Islet of Langerhans (tissue), 1 donor: ENCODE results near the gene OPHN1.

Experiments
- FAIRE-seq: peaks from one replicate; lab custom pipeline; 2011; peaks lifted over from hg19 to GRCh38; lab: Jason Lieb, UNC

The OPHN1 gene

DNA sequence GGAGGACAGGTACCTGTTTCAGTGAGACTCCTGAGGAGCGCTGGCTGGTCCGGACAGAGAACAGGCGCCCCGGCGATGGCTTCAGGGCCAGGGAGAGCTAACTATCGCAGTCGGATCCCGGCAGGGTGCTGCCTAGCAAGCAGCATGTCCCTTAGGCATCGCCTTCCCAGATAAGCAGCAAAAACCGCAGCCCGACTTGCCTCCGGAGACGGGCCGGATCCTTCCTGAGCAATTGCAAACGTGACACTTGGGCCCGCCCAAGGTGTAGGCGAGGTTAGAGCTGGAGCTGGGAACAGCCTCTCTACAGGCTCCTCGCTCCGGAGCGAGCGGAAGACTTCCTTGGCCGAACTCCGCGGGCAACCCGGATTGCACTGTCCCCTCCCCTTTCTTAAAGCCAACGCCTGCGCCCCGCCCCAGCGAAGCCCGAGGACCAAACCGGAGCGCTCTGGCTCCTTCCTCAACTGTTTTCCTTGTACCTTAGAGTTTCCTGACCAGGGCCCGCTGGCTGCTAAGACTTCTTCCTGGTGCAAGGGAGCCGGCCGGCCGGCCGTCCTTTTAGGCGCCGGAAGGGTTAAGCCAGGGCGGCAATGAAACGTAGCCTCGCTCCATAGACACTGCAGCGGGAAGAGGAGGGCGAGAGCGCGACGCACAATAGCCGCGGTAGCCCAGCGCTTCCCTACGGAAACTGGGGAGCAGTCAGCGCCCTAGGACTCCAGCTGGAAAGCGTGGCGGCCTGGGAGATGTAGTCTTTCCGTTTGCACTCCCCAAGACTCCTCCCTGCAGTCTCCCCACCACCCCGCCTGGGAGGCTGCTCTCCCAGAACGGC is at the start of gene OPHN1:
Gene OPHN1 (minus strand): TSS at position 341 of the 826 bp plus-strand sequence. CDS start 475 bp downstream, outside the sequence.
- no peak for FAIRE-seq

GRCh38 chrX:68480969-68481368 is 47.7 kb upstream of the OPHN1 start:
- FAIRE-seq: no peak

DNA sequence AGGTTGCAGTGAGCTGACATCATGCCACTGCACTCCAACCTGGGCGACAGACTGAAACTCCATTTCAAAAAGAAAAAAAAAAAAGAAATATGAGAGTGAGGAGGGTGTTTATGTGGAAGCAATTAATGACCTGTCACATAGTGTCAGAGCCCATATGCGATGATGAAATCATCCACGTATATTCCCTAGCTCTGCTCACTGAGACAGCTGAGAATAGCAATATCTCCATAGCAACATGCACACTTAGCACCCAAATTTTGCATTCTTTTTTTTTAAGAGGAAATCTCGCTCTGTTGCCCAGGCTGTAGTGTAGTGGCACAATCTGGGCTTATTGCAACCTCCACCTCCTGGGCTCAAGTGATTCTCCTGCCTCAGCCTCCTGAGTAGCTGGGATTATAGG is 31.5 kb upstream of the OPHN1 start:
- no peak for FAIRE-seq

GRCh38 chrX:68463880-68464279 is 30.6 kb upstream of the OPHN1 start:
- no peak for FAIRE-seq

- FAIRE-seq: peak; percentile 93
These were observed 29.4 kb upstream of the OPHN1 start for GRCh38 chrX:68462653-68463052.

- no peak for FAIRE-seq
These were observed 28.9 kb upstream of the OPHN1 start for GRCh38 chrX:68462197-68462596.

DNA sequence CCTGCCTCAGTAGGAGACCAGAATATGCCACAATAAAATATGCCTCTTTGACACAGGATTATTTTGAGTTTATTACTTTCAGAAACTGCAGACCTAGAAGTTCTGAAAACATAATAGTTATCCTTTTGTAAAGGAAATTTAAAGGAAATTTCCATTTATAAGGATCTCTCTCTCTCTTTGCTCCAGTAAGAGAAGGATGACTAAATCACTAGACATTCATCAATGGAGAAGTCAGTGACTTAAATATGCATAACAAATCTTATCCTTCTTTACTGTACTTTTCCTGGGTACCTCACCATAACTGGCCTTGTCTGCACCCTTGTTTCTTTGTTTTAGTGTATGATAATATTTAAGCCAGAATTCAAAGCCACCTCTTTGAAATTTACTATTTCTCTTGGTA is 28.3 kb upstream of the OPHN1 start:
- FAIRE-seq: no peak

DNA sequence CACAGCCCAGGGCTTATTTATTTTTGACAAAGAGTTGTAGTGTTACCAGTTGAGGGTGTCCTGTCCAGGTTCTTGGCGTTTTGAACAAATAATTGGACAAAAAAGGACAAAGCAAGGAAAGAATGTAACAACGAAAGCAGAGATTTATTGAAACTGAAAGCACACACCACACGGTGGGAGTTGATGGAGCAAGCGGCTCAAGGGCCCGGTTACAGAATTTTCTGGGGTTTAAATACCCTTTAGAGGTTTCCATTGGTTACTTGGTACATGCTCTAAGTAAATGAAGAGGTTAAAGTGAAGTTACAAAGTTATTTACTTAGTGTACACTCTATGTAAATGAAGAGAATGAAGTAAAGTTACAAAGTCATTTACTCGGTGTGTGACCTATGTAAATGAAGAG is 27.8 kb upstream of the OPHN1 start:
- FAIRE-seq: no peak

DNA sequence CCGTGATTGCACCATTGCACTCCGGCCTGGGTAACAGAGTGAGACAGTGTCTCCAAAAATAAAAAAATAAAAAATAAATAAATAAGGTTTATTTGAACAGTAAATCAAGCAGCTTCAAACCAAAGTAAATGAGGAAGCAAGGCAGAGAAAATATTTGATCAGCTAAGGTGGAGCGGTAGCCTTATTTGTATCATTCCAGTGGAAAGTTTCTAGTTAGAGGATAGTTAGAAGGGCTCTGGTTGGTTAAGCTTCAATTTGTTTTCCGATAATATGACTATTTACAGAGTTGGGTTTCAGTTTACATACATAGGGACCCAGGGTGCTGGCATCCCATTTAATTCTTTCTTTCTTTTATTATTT is 21.8 kb upstream of the OPHN1 start:
- FAIRE-seq: no peak

DNA sequence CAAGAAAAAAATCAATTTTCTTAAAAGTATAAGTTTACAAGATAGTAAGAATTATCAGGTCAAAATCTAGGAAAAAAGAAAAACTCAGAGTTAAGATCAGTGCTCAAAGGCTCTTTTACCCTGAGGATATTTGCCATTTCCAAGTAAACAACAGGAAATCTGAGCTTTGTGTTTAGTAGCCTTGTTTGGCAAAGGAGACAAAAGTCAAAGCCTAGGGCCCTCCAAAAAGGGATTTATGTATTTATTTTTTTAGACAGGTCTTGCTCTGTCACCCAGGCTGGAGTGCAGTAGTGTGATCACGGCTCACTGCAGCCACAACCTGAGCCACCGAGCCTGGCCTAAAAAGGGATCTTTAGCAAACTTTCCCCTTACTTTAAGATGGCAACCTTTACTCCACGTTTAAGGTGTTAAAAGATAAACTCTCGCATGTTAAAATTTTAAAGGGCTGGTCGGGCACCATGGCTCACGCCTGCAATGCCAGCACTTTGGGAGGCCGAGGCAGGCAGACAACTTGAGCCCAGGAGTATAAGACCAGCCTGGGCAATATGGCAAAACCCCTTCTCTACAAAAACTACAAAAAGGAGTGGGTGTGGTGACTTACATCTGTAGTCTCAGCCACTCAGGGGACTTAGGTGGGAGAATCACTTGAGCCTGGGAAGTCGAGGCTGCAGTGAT is 21.3 kb upstream of the OPHN1 start:
- FAIRE-seq: no peak

GRCh38 chrX:68451720-68452119 is 18.4 kb upstream of the OPHN1 start:
- no peak for FAIRE-seq

DNA sequence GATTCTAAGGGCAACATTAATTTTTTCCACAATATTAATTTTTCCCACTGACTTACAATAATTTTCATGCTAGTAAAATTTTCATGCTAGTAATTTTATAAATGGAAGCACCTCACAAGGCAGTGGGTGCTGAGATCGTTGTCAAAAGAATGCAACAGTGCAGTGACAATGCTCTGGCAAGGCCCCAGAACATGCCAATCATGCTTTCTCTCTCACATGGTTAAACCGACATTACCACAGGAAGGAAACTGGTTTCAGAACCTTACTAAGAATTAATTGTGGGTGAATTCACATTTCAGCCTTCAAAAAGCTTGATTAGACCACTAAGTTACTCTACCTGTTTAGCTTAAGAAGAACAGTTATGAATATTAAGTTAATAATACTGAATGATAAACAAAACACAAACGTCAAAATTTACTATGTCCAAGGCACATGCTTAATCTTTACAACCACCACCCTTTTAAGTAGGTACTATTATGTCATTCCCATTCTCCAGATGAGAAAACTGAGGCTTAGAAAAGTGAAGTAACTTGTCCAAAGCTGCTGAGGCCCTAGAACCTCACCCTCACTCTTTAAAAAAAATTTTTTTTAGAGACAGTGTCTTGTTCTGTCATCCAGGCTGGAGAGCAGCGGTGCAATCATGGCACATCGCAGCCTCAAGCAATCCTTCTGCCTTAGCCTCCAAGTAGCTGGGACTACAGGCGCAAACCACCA is 10.0 kb upstream of the OPHN1 start:
- no peak for FAIRE-seq

GRCh38 chrX:68440940-68441339 is 7.6 kb upstream of the OPHN1 start:
- FAIRE-seq: no peak

DNA sequence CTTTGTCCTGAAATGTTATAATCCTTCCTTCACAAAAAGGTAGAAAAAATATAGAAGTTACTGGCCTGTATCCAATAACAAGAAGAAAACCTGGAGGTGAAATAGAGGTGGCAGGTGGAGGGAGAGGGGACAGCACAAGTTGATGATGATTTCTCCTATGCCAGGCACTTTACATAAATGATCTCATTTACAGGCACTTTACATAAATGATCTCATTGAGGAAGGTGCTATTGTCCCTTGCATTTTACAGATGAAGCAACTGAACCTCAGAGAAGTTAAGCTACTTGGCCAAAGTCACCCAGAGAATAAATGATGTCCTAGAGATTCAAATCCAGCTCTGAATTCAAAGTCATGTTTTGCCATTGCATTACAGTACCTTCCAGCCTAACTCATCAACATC is 7.1 kb upstream of the OPHN1 start:
- no peak for FAIRE-seq

- FAIRE-seq: no peak
These were observed 6.0 kb upstream of the OPHN1 start for GRCh38 chrX:68439341-68439740.

- FAIRE-seq: no peak
These were observed 5.3 kb upstream of the OPHN1 start for GRCh38 chrX:68438575-68438974.

DNA sequence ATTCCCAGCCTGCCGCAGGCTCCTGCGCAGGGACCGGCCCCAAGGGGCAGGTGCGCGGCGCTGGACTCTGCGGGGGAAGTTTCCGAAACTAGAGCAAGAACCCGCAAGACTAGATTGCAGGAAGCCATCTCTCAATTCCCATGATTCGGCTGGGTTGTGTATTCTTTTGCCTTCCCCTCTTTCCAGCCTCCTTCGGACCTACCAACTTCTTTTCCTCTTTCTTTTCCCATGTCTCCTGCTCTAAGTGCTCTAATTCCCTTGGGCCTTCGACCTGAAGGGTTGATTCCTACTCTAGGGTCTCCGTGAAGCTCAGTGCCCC is 645 bp upstream of the OPHN1 start:
- FAIRE-seq: no peak

- FAIRE-seq: no peak
These were observed 647 bp downstream of the OPHN1 start for GRCh38 chrX:68432648-68433047.

GRCh38 chrX:68431836-68432235 is 1.5 kb downstream of the OPHN1 start:
- FAIRE-seq: no peak

GRCh38 chrX:68429216-68429615 is 4.1 kb downstream of the OPHN1 start:
- FAIRE-seq: no peak

GRCh38 chrX:68428431-68428830 is 4.9 kb downstream of the OPHN1 start:
- no peak for FAIRE-seq

DNA sequence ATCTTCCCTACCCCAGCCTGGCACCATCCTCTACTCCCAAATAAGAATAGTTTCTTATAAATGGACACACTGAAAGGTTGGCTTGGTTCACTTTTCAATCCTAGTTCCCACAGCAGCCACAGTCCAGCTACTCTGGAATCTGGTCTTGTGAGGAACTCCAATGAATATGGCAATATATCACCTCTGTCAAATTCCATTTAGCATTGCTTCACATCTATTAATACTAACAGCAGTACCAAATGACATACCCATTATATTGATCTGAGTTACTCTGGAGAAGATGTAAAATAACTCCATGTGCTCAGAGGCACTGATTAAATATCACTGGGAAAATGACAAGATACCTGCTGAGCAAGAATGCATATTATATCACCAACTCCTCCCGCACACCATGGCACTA is 8.6 kb downstream of the OPHN1 start:
- FAIRE-seq: no peak

DNA sequence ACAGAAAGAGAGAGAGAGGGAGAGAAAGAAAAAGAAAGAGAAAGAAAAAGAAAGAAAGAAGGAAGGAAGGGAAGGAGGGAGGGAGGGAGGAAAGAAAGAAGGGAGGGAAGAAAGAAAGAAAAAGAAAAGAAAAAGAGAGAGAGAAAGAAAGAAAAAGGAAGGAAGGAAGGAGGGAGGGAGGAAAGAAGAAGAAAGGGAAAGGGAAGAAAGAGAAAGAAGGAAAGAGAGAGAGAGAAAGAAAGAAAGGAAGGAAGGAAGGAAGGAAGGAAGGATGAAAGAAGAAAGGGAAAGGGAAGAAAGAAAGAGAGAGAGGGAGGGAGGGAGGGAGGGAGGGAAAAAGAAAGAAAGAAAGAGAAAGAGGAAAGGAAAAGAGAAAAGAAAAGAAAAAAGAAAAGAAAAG is 10.8 kb downstream of the OPHN1 start:
- FAIRE-seq: no peak

- FAIRE-seq: no peak
These were observed 11.7 kb downstream of the OPHN1 start for GRCh38 chrX:68421636-68422035.
